HG02938 (cell line): ENCODE data around the gene ADAMTS9.

Source experiments
- ATAC-seq: cut with Tn5 transposase; IDR thresholded peaks from one replicate; pipeline ENCODE4 v1.9.1; 2021; ENCODE audit warnings: mild to moderate bottlenecking, moderate library complexity; ENCODE audit not compliant: unreplicated experiment

ADAMTS9 gene, protein sequence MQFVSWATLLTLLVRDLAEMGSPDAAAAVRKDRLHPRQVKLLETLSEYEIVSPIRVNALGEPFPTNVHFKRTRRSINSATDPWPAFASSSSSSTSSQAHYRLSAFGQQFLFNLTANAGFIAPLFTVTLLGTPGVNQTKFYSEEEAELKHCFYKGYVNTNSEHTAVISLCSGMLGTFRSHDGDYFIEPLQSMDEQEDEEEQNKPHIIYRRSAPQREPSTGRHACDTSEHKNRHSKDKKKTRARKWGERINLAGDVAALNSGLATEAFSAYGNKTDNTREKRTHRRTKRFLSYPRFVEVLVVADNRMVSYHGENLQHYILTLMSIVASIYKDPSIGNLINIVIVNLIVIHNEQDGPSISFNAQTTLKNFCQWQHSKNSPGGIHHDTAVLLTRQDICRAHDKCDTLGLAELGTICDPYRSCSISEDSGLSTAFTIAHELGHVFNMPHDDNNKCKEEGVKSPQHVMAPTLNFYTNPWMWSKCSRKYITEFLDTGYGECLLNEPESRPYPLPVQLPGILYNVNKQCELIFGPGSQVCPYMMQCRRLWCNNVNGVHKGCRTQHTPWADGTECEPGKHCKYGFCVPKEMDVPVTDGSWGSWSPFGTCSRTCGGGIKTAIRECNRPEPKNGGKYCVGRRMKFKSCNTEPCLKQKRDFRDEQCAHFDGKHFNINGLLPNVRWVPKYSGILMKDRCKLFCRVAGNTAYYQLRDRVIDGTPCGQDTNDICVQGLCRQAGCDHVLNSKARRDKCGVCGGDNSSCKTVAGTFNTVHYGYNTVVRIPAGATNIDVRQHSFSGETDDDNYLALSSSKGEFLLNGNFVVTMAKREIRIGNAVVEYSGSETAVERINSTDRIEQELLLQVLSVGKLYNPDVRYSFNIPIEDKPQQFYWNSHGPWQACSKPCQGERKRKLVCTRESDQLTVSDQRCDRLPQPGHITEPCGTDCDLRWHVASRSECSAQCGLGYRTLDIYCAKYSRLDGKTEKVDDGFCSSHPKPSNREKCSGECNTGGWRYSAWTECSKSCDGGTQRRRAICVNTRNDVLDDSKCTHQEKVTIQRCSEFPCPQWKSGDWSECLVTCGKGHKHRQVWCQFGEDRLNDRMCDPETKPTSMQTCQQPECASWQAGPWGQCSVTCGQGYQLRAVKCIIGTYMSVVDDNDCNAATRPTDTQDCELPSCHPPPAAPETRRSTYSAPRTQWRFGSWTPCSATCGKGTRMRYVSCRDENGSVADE (N-terminal part only)

DNA sequence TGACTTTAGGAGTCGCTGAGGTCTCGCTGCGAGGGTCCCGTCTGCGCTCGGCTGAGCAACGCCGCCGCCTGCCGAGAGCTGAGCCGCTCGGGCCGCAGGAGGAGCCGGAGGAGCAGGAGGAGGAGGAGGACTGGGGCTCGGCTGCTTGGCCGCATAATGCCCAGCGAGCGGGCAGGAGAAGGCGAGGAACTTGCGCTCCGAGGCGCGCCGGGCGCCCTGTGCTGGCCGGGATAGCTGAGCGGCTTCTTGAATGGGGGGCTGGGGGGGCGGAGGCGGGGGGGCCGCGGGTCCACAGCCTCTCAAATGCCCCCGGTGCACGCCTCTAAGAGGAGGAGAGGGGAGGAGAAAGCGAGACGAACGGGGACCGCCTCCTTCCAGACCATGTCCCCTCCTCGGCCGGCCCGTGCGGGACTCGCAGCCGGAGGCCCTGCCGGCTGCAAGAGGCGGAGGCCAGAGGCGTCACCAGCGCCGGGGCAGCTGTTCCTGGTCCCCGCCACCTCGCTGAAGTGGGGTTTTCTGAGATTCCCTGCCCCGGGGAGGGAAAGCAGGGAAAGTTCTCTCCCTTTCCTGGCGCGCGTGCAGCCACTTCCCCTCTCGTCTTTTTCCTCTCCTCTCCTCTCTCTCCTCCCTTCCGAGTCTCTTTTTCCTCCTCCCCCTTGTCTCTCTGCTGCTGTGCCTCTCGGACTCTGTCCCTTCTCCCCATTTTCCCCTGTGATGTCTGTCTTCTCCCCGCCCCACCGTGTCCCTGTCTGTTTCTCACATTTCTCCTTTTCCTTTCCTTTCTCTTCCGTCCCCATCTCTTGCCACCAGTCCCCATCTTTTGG, at the start of gene ADAMTS9:
Gene ADAMTS9, minus strand, starts transcription at position 220 of the 824 bp plus-strand sequence. CDS start 343 bp downstream, outside the sequence.
- ATAC-seq, result no peak

DNA sequence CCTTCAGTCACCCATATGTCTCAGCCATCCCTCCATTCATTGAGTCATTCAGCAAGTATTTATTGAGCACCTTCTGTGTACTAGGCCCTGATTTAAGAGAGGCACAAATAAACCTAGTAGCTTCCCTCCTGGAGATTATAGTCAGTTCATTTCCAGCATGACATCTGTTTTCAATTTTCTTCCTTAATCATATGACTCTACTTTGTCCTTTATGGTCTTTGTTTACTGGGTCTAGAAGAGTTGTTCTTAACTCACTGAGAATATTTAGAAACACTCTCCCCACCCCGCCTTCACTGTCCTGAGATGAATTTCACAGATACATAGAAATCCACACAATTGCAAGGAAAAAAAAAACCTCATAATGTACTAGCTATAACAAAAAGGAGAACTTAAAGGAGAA, 44.8 kb upstream of the ADAMTS9 start:
- no peak for ATAC-seq

DNA sequence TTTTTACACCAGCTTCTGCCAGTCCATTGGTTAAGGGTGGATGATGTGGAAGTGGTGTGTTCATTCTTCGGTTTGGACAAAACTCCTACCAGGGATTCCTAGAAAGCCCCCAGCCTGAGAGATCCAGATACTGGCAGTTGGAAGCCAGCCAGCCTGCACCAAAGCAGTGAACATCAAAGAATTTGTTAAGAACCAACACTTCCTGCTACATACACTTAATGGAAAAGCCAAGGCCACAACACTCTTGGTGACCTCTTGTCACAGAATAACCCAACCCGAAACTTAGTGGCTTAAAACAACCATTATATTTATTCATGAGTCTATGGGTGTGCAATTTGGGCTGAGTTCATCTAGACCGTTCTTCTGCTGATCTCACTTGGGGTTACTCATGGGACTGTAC, 42.9 kb upstream of the ADAMTS9 start:
- no peak for ATAC-seq

DNA sequence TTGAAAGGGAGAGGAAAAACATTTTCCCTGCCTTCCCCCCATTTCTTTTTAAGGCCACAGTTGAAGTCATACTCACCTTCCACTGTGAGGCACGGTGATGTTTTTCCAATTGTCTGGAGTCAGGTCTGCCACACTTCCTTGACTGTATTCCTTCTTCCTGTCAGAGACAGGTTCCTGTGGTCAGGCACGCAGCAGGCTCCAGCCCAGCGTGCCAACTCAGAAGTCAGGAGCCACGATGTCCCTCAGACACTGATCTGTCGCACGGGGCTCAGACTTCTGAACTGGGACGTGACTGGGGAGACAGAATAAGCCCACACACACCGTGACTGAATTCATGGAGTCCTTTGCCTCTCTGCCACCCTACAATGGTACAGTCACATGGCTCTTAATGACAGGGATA, 41.2 kb upstream of the ADAMTS9 start:
- no peak for ATAC-seq

DNA sequence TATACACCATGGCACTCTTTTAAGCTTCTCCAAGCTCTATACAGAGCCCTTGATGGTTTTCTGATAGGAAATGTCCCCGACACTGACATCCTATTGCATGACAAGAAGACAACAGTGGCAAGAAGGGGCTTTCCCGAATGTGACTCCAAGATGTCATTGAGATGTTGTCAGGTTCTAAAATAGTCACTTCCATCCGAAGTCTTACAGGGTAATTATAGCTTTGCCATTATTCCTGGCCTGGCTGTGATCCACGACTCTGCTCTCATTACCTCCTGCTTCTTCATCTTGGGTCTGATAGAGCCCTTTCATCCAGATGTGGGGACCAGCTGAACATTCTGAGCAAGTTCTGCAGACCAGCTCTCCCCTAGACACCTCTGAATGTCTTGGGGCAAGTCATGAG, 40.6 kb upstream of the ADAMTS9 start:
- no peak for ATAC-seq

DNA sequence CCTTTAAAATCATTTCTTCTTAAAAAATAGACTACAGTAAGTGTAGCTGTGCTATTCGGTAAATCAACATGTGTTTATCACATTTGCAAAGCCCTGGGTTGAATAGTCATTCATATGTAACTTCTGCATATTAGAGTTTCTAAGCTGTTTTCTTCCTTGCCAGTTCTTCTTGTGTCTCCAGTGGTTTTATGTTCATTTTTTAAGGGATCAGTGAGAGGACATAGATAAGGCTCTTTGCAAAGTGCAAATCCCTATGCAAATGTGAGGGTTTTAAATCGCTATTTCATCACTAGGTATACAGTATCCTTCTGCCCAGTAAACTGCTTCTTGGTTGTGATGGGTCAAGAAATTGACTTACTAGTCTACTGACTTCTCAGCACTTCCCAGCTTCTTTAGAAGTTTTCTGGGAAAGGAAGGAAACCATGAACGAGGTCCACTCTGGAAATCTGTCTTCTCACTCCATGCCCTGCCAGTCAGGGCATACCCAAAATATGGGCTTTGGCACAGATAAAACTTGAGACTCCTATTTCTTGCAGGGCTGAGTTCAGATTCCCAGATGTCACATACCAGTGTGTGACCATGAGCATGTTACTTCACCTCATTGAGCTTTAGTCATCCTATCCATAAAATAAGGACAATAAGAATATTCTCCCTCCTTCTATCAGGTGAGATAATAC, 38.8 kb upstream of the ADAMTS9 start:
- no peak for ATAC-seq

DNA sequence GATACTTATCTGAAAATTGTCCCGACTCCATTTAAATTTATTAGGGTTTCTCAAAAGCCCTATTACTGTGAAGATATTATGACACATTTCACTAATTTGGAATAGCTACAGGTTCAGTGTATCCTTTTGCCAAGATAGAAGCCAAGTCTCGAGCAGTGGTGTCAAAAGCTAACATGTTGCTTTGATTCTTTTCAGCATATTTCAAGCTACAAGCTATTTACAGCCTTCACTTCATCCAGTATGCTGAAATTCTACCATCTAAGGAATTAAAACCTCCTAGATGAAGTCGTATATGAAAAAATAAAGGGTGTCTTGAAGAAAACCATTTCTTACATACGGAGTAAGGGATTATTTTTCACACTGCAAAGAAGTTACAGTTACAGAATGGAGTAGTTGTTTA, 31.2 kb upstream of the ADAMTS9 start:
- ATAC-seq, result no peak

DNA sequence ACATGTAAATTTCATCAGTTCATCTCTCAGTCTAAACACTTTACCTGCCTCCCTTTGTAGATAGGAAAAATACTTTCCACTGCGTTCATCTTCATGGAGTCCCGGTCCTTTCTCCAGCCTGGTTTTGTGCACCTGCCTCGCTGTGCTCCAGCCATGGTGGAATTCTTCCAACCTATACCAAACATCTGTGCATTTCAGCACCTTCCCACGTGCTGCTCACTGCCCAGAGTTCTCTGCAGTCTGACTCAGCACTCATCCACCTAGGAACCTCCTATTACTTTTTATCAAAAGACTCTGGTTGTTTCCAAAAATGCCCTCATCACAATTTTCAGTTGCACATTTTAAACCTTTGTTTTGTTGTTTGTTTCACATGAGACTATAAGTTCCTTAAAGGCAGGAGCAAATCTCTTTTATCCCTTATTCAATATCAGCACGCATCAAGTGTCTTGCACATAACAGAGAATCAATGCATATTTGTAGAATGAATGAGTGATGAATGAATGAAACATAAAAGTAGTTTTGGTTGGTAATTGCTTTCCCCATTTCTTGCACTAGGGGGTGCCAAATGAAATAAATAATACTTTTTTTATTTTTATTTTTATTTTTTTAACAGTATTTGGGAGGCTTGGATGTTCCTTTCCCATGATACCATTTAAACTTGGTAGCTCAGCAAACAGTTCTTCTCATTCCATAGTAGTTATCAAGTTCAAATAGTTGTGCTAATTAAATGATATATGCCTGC, 30.2 kb upstream of the ADAMTS9 start:
- no peak for ATAC-seq

DNA sequence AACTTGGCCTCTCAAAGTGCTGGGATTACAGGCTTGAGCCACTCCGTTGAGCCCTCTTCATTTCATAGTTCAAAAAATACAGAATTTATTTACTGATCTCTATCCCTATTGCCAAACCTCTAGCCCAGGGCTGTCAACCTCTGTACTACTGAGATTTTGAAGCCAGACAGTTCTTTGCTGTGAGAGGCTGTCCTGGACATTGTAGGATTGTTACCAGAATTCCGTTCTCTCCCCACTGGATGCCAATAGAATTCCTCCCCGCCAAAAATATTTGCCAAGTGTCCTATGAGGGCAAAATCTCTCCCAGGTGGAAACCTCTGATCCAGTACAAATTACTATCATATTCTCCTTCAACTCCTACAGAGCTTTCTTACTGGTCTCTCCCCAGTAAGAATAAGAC, 29.6 kb upstream of the ADAMTS9 start:
- ATAC-seq, result no peak

DNA sequence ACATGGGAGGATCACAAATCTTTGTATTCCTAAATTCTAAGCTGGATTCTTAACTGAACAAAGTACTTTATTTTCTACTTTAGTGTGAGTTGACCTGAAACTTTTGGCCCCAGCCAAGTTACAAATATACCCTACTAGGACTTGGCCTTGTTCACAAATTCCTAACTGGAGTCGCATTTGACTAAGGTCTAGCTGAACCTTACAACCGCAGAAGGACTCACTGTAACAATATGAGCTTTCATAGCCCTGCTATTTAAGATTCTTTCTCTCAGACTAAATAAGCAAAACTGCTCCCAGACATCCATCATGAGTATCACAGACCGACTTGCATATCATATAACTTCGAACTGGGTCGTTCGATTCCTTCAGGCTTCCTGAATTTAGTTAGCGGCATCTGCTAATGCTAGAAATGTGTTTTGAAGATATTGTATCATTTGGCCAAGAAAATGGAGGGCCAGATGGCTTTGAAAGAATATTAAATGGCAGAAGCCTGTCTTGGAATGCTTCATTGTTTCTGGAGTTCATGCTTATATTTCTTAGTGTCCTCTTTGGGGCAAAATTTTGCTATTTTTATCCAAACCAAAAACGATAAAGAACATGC, 28.4 kb upstream of the ADAMTS9 start:
- no peak for ATAC-seq

DNA sequence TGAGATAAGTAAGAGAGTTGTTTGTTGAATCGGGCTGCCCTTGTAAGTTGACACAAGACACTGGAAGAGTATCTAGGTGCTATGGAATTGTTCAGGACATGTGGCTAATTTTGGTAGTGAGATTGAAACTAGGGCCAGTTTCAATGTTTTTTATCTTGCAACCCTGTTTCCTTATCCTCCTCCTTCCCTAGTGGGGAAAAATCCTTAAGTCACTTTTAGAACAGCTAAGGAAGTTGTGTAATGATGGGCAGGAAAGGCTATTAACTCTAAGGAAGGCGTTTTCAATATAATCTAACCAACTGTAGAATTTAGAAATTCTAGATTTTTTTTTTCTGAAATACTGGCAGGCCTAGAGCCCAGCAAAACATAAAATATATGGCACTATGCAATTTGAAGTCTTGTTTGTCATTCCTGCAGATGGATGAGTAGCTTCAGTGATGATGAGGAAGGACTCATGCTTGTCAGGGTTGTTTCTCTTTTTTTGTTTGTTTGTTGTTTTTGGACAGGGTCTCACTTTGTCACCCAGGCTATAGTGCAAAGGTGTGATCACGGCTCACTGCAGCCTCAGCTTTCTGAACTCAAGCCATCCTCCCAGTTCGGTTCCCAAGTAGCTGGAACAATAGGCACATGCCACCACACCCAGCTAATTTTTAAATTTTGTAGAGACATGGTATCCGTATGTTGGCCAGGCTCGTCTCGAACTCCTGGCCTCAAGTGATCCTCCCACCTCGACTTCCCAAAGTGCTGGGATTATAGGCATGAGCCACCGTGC, 27.6 kb upstream of the ADAMTS9 start:
- ATAC-seq, result no peak

DNA sequence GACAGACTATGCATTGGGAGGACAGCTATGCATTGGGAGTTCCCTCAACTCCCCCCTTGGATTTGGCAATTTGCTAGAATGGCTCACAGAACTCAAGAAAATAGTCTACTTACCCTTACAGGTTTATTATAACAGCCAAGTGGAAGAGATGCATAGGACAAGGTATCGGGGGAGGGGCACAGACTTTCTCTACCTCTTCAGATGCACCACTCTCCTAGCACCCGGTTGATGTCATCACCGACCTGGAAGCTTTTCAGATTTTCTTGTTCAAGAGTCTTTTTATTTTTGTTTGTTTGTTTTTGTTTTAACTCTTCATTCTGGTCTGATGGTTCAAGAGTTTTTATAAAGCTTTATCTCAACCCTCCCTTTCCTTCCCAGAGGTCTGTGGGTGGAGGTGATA, 20.7 kb upstream of the ADAMTS9 start:
- ATAC-seq, result no peak

DNA sequence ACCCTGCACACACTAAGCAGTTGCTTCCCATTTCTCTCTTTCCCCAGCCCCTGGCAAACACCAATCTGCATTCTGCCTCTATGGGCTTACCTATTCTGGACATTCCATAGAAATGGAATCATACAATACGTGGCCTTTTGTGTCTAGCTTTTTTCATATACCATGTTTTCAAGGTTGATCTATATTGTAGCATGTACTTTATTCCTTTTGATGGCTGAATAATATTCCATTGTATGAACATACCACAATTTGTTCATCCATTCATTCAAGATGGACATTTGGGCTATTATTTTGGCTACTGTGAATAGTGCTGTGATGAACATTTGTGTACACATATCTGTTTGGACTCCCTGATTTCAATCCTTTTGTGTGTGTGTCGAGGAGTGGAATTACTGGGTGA, 18.1 kb upstream of the ADAMTS9 start:
- ATAC-seq, result no peak

DNA sequence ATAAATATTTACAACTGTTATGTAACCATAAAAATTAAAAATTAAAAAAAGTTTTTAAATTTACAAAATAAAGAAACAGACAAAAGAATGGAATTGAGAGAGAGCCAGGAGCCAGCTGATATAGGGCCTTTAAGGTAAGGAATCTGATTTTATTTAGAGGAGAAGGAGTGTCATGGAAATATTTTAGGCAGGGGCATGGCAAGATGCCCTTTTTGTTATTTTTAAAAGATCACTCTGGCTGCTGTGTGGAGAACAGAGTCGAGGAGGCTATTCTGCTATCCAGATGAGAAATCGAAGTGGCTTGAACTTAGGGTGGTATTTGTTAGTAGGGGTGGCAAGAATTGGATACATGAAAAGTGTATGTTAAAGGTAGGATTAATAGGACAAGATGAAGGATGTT, 9.1 kb upstream of the ADAMTS9 start:
- no peak for ATAC-seq

DNA sequence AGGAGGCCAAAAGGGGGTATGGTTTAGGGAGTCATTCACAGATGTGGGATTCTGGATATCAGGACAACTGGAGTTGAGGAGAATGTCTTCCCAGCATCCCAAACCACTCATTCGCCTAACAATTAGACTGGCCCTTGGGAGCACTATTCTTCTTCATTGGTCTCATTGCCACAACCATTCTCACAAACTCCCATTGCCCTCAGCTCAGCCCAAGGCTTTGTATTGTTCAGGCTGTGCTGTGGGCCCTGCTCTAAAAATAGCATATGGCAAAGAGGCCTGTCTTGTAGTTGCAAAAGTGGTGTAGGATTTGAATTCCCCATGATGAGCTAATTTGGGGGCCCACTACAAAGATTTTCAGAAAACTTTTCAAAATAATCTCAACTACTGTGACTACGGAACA, 6.3 kb upstream of the ADAMTS9 start:
- ATAC-seq, result no peak

DNA sequence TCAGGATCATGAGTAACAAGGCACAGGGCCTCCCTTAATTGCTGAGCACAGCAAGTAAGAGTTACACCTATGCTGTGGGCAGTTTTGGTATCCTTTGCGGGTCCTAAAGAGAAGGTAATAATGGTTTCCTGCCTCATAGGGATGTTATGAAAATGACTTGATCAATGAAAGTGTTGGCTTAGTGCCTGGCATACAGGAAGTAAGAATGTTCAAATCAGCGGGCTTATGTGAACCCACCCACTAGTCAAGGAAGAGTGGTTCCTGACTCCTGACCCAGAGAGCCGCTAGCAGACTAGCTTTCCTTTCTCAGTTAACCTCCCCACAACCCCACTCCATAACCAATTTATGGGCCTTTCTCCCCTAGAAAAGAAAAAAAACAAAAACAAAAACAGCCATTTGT, 5.2 kb upstream of the ADAMTS9 start:
- ATAC-seq, result no peak

DNA sequence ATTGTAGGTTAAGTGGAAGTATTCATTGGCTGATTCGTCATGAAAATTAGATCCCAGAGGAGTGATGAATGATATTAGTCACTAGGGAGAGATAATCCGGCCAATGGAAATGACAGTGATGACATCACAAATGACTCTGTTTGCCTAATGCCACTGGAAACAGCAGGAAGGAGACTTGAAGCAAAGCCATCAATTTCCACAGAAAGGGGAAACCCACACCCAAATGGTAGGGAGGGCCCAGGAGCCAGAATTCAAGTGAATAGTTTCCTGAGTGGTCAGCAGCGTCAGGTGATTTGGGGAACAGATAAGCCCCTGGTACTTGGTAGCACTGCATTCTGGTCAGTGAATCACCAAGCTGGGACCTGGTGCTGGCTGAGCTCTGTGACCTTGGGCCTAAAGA, 3.3 kb upstream of the ADAMTS9 start:
- no peak for ATAC-seq
